ENCODE results near the gene EPC2.

- no peak for TF ChIP-seq POLR2A (IDR thresholded peaks at IDR 0.05)
- TF ChIP-seq CTCF (IDR thresholded peaks at IDR 0.05) = no peak
Observed at GRCh38 chr2:148638543-148638942, 6.0 kb upstream of the EPC2 start.

Measured in testis (tissue), 2 donors.